ENCODE measurements around the gene VSIG10L.

The VSIG10L gene

DNA sequence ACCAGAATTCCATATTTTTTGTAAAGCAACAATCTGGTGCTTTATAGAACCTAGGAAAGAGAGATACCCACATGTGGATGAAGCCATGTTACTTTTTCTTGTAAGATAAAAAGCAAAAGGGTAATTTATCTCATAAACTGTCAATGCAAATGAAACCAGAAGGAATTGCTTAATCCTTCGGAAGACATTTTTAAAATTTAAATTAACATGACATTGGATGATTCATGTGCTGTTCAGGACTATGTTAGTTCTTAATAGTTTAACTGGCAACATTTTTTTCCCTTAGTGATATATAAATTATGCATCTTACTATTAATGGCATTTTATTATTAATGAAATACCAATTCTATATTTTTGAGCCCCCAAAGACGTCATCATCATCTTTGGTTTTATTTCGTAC lies 56.3 kb downstream of the VSIG10L start:
- TF ChIP-seq, protein P1, sequence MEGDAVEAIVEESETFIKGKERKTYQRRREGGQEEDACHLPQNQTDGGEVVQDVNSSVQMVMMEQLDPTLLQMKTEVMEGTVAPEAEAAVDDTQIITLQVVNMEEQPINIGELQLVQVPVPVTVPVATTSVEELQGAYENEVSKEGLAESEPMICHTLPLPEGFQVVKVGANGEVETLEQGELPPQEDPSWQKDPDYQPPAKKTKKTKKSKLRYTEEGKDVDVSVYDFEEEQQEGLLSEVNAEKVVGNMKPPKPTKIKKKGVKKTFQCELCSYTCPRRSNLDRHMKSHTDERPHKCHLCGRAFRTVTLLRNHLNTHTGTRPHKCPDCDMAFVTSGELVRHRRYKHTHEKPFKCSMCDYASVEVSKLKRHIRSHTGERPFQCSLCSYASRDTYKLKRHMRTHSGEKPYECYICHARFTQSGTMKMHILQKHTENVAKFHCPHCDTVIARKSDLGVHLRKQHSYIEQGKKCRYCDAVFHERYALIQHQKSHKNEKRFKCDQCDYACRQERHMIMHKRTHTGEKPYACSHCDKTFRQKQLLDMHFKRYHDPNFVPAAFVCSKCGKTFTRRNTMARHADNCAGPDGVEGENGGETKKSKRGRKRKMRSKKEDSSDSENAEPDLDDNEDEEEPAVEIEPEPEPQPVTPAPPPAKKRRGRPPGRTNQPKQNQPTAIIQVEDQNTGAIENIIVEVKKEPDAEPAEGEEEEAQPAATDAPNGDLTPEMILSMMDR (conservative IDR thresholded peaks at IDR 0.05; ENCODE audit: low read depth, low read length) = no peak
- no peak for DNase-seq (ENCODE audit: low read depth)
- no peak overlapping the region for H3K4me3 ChIP-seq (ENCODE audit: low read depth, low read length)

DNA sequence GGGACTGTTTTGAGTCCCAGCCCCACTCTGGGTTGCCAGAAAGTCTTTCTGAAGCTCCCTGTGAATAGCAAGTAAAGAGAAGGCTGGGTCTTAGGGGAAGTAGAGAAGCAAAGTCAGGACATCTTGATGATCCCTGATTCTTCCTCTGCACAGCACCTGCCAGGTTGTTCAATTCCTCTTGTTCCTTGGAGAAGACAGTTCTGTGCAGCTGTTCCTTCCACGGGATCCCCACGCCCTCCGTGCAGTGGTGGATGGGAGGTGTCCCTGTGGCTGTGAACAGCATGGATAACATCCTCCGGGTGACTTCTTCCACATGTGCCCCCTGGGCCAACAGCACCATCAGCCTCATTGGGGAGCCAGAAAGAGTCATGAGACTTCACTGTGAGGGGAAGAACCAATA lies 59.6 kb downstream of the VSIG10L start:
- DNase-seq (ENCODE audit: low read depth) = no peak
- H3K4me3 ChIP-seq (ENCODE audit: low read depth, low read length) = no peak overlapping the region

More for the DNA sequence above, 59.6 kb downstream of the VSIG10L start:
- TF ChIP-seq, protein P1 (conservative IDR thresholded peaks at IDR 0.05; ENCODE audit: low read depth, low read length) = no peak
